HG03039 (cell line): ENCODE data around the gene GLRA3.
A peak's percentile ranks its signal among the peaks of the same experiment; 100 is the strongest.
"Not testable (repeated sequence)": the region's sequence is repeated elsewhere in the genome, so short reads cannot be mapped to it uniquely, and the experiment has no call there.

Experiments used
- ATAC-seq: cut with Tn5 transposase; IDR thresholded peaks from one replicate; pipeline ENCODE4 v1.9.1; 2021; ENCODE audit warnings: mild to moderate bottlenecking, moderate library complexity; ENCODE audit not compliant: unreplicated experiment

The GLRA3 gene

GRCh38 chr4:174828845-174829701, at the start of gene GLRA3:
Gene GLRA3 (minus strand): TSS chr4:174829247. CDS start chr4:174828811, 436 bp downstream.
- peak; percentile 79 for ATAC-seq

DNA sequence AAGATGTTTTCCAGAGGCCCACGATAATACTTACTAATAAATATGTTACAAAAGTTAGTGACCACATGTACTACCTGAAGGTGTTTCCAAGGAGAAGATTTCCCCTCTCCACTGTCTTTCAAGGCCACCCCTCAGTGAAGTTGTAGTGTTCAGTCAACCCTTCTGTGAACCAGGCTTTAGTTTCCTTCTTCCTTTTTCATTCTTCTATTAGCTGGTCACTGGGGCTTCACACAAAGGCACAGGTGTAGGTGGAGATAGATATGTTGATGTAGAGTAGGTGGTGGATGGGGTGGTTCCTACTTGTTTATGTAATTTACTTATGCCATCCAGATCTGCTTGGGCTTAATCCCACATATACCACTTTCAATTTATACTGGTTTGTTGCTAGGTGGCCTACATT, 45.9 kb upstream of the GLRA3 start:
- ATAC-seq, result no peak

GRCh38 chr4:174873931-174874330, 44.9 kb upstream of the GLRA3 start:
- ATAC-seq, result no peak

GRCh38 chr4:174873146-174873545, 44.1 kb upstream of the GLRA3 start:
- not testable (repeated sequence) for ATAC-seq

DNA sequence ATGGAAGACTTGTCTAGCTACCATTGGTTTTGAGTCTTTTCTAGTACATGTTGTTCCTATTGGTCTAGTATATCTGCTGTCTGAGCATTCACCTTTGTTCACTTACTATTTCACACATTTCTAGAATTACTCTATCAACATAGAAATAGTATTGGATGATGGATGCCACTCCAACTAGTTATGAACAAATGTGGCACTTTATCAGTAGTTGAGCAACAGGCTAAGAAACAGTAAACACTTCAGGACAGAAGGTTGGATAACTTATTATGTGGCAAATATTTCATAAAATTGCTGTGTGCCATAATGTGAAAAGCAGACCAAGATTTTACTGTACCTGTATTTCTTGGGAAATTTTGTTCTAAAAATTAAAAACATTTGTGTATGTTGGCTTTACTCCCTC, 42.4 kb upstream of the GLRA3 start:
- no peak for ATAC-seq

DNA sequence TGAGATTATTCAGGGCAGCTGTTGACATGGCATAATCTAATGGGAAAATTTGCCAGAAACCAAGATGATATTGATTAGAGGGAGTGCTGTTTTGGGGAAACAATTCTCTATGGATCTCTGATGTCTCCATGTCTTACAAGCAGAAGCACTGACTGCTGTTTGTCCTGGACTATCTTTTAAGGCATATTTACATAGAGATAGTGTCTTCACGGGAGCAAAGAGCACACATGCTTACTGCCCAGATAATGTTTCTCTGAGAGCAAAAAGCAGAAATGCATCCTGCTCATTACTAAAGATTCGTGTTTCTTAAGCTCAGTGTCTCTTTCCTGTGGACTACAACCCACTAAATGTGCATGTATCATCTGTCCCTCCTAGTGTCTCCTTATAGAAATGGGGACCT, 41.3 kb upstream of the GLRA3 start:
- no peak for ATAC-seq

- no peak for ATAC-seq
These were observed 40.3 kb upstream of the GLRA3 start for GRCh38 chr4:174869339-174869738.

- no peak for ATAC-seq
These were observed 38.9 kb upstream of the GLRA3 start for GRCh38 chr4:174867903-174868302.

- ATAC-seq, result no peak
These were observed 36.5 kb upstream of the GLRA3 start for GRCh38 chr4:174865418-174865985.

GRCh38 chr4:174864031-174864430, 35.0 kb upstream of the GLRA3 start:
- no peak for ATAC-seq

GRCh38 chr4:174860588-174860987, 31.5 kb upstream of the GLRA3 start:
- no peak for ATAC-seq

- ATAC-seq, result no peak
These were observed 30.9 kb upstream of the GLRA3 start for GRCh38 chr4:174859904-174860303.

DNA sequence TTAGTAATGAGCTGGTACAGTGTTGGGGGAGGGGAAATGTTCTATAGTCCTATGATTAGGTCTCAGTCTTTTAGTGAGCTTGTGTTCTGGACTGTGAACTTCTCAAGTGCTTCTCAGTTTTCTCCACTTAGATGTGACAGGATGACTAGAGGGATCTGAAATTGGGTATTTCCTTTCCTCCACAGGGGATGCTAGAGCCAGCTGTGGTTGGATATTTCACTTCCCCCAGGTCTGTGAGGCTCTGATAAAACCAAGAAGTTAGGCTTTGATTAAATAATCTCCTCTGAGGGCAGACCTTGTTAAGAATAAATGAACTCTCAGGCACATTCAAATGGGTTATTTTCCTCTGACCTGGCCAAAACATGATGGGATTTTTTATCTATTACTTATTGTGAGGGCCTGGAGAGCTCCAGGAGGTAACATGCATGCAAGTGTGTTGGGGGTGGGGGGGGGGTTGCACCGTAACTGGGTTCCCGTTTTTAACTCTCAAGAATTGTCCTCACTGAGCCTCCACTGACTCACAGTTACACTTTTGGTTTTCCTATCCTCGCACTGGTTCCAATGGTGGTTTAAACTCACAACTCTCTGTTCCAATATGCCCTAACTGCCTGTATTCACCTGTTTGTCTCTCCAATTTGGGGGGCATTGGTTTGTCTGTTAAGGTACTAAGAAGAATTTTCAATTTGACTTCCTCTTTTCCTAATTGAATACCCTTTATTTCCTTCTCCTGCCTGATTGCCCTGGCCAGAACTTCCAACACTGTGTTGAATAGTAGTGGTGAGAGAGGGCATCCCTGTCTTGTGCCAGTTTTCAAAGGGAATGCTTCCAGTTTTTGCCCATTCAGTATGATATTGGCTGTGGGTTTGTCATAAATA, 28.1 kb upstream of the GLRA3 start:
- no peak for ATAC-seq

GRCh38 chr4:174855050-174855449, 26.0 kb upstream of the GLRA3 start:
- no peak for ATAC-seq

DNA sequence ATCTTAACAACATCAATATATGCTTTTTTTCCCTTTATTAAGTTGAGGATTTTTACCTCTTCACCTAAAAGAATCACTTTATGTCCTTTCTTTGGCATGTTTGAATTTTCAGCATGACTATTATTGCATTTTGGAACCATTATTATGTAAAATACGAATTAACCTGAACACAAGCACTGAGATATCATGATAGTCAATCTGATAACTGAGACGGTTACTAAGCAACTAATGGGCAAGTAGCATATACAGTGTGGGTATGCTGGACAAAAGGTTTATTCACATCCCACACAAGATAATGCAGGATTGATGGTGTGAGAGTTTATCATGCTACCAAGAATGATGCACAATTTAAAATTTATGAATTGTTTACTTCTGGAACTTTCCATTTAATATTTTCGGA, 24.6 kb upstream of the GLRA3 start:
- ATAC-seq, result no peak

DNA sequence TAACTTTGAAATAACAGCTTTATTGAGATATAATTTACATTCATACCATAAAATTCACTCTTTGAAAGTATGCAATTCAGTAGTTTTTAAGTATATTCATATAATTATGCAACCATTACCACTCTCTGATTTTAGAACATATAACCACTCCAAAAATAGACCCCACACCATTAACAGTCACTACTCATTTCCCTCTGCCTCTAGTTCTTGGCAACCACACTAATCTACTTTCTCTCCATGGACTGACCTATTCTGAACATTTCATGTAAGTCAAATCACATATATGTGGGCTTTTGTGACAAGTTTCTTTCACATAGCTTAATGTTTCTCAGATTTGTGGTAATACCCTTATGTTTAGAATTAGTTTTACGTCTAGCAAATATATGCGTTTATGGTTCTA, 19.5 kb upstream of the GLRA3 start:
- ATAC-seq, result no peak

DNA sequence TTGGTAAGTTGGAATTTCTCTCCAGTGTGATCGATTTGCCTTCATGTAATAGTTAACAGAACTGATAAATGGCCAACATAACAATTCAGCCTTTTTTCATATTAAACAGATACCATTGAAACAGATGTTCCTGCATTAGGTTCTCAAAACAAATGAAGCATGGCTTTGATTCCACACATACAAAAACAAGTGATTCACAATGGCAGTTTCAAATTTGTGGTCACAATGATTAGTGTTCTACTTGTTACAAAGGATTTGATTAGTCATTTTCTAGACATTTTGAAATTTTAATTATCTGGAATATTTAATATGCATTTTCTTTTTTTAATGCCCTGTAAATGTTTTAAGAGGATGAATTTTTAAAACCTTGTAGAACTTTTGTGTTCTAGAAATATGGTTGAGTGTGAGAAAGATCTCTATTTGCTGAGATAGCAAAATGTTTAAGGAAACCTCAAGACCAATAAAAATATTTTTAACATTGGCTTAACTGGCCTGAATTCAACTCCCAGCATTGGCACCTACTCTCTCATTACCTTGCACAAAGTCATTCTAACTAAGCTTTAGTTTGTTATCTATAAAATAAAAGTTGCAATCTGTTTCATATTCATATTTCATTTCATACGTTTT, 18.9 kb upstream of the GLRA3 start:
- ATAC-seq, result no peak

DNA sequence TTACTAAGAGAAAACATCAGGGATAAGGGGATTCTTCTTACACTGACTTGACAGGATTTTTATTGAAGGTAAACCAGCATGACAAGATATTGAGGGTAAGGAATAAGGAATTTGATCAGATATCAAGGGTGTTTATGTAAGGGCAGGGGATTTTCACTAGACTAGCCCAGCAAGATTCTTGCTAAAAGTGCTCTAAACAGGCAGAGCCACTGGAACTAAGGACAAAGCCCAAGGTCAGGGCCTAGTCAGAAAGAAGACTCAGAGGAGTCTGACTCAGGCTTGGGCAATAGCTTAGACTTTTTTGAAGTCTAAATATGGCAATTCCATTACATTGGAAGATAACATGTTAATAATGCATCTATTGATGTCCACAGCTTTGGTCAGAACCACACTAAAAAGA, 6.5 kb upstream of the GLRA3 start:
- ATAC-seq, result no peak

GRCh38 chr4:174834477-174834876, 5.4 kb upstream of the GLRA3 start:
- ATAC-seq, result no peak

GRCh38 chr4:174826660-174827059, 2.4 kb downstream of the GLRA3 start:
- ATAC-seq, result no peak

- no peak for ATAC-seq
These were observed 13.8 kb downstream of the GLRA3 start for GRCh38 chr4:174815282-174815681.
